Measurements from ENCODE around the gene TRIM28. TPM values are rescaled to one million over a fixed set of nuclear protein-coding genes. Genes with fewer than 3 reads are reported as not detected.
A peak's percentile ranks its signal among the peaks of the same experiment; 100 is the strongest.

Gene TRIM28
- total RNA-seq, 2 experiments from 2014 or later = 549 to 553 TPM

DNA sequence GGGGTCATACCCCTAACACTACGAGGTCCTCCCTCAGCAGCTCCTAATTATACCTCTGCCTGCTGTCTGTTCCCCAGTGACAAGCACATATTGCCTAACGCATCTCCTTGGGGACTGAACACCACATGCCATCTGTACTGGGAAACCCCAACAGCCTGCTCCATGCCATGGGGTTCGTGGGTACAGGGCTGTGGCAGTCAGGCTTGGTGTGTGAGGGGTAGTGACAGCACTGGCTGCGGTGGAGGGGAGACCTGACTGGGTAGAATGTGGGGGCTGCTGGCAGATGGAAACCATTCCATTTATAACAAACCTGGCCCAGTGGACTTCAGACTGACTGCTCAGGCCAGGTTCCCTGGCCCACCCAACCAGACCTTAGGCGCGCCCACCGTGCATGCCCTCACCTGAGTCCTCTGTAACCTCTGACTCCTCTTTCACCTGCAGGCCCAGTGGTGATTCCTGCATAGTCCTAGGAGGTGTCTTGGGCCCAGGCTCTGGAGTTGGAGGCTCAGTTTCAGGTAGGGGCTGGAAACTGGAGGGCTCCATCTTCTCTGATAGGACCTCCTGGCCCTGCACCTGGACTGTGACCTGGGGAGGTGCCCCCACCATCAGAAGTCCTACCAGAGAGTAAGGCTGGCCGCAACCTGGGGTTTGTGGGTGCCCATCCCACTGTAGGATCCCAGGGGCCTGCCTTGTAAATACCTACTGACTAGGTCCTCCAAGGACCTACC lies 26.2 kb downstream of the TRIM28 start:
- DNase-seq (peak in 1 of 14 experiments; percentile 27), ATAC-seq (ENCODE audit: poor library complexity) (no peak)
- ChIA-PET POLR2A (interaction anchor here (3.2 kb wide), 2 partner anchors 9 to 51 kb away, joined by 27 to 63 read pairs; partner anchors contain the start of genes UBE2M and ZBTB45), CTCF (no interaction called here)
- no peak overlapping the region for H3K4me3 Mint-ChIP-seq
- intact Hi-C loops (cut with DNase I, micrococcal nuclease) = no loop called here
- TF ChIP-seq, protein P1, sequence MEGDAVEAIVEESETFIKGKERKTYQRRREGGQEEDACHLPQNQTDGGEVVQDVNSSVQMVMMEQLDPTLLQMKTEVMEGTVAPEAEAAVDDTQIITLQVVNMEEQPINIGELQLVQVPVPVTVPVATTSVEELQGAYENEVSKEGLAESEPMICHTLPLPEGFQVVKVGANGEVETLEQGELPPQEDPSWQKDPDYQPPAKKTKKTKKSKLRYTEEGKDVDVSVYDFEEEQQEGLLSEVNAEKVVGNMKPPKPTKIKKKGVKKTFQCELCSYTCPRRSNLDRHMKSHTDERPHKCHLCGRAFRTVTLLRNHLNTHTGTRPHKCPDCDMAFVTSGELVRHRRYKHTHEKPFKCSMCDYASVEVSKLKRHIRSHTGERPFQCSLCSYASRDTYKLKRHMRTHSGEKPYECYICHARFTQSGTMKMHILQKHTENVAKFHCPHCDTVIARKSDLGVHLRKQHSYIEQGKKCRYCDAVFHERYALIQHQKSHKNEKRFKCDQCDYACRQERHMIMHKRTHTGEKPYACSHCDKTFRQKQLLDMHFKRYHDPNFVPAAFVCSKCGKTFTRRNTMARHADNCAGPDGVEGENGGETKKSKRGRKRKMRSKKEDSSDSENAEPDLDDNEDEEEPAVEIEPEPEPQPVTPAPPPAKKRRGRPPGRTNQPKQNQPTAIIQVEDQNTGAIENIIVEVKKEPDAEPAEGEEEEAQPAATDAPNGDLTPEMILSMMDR (IDR thresholded peaks at IDR 0.05) = no peak
- H3K9me3 ChIP-seq (ENCODE audit: control insufficient read depth in 1 of 2, insufficient read depth in 1 of 2, low read length in 2 of 2) = no peaks in the 10 kb centered on the region
- peaks cover 23% of the 10 kb centered on the region for H3K36me3 Mint-ChIP-seq (ENCODE audit: low read depth)
- peaks cover 39% of the 10 kb centered on the region for H3K4me1 ChIP-seq (ENCODE audit: insufficient read depth, low read length)
- no peaks in the 10 kb centered on the region for H3K9me3 Mint-ChIP-seq
- H3K27ac Mint-ChIP-seq = no peak overlapping the region
- H3K27ac ChIP-seq (ENCODE audit: low read depth in 1 of 2, low read length in 2 of 2) = no peak overlapping the region
- peaks cover 24% of the 10 kb centered on the region for H3K36me3 ChIP-seq (ENCODE audit: insufficient read depth, low read length)
- H3K4me1 Mint-ChIP-seq (ENCODE audit: low read depth) = peaks cover 30% of the 10 kb centered on the region
- H3K27me3 ChIP-seq (ENCODE audit: control insufficient read depth in 1 of 2, insufficient read depth in 2 of 2, low read length in 2 of 2) = no peaks in the 10 kb centered on the region
- no peak overlapping the region for H3K4me3 ChIP-seq (ENCODE audit: low read length)
- H3K27me3 Mint-ChIP-seq = no peaks in the 10 kb centered on the region

DNA sequence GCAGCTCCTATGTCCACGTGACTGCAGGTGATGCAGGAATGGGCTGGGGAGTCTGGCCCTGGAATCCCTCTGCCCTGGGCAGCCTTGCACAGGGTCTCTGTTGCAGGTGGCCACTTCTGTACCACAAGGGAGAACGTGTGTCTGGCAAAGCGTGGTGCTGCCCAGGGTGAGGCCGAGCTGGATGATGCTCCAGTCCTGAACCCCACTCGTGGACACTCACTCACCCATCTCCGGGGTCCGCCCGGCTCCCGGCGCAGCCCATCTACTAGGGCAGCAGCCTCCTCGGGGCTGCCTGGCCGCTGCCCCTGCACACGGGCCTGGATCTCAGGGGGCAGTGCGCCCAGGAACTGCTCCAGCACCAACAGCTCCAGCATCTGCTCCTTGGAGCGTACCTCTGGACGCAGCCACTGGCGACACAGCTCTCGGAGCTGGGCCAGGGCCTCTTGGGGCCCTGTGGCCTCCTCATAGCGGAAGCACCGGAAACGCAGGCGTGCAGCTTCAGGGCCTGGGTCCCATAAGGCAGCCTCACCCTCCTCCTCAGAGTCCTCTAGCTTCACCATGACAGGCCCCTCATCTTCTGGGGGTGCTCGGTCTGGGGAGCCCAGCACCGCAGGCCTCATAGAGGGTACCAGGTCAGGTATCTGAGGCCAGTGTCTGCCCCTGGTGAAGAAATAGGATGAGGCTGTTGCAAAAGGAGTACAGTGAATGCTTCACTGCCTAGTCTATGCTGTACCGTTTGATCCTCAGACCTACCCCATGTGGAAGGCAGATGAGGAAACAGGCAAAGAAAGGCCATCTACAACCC lies 27.1 kb downstream of the TRIM28 start:
- TF ChIP-seq, protein P1 (IDR thresholded peaks at IDR 0.05) = no peak
- intact Hi-C loops (cut with DNase I, micrococcal nuclease) = no loop called here
- Mint-ChIP-seq H3K4me1 (ENCODE audit: low read depth) (peaks cover 34% of the 10 kb centered on the region), H3K4me3 (no peak overlapping the region), H3K27ac (no peak overlapping the region), H3K27me3 (no peaks in the 10 kb centered on the region), H3K9me3 (no peaks in the 10 kb centered on the region), H3K36me3 (ENCODE audit: low read depth) (peaks cover 23% of the 10 kb centered on the region)
- H3K9me3 ChIP-seq (ENCODE audit: control insufficient read depth in 1 of 2, insufficient read depth in 1 of 2, low read length in 2 of 2) = no peaks in the 10 kb centered on the region
- ATAC-seq (ENCODE audit: poor library complexity) = no peak
- peaks cover 24% of the 10 kb centered on the region for H3K36me3 ChIP-seq (ENCODE audit: insufficient read depth, low read length)
- peaks cover 48% of the 10 kb centered on the region for H3K4me1 ChIP-seq (ENCODE audit: insufficient read depth, low read length)
- H3K4me3 ChIP-seq (ENCODE audit: low read length) = no peak overlapping the region
- H3K27me3 ChIP-seq (ENCODE audit: control insufficient read depth in 1 of 2, insufficient read depth in 2 of 2, low read length in 2 of 2) = no peaks in the 10 kb centered on the region
- no peak overlapping the region for H3K27ac ChIP-seq (ENCODE audit: low read depth in 1 of 2, low read length in 2 of 2)
- POLR2A ChIA-PET = interaction anchor here (1.0 to 3.2 kb wide), 4 partner anchors 9 to 51 kb away, joined by 4 to 63 read pairs (median 24); partner anchors contain the start of genes CHMP2A, TRIM28, UBE2M and ZBTB45
- CTCF ChIA-PET = no interaction called here
- DNase-seq = peak in 1 of 14 experiments; percentile 32

DNA sequence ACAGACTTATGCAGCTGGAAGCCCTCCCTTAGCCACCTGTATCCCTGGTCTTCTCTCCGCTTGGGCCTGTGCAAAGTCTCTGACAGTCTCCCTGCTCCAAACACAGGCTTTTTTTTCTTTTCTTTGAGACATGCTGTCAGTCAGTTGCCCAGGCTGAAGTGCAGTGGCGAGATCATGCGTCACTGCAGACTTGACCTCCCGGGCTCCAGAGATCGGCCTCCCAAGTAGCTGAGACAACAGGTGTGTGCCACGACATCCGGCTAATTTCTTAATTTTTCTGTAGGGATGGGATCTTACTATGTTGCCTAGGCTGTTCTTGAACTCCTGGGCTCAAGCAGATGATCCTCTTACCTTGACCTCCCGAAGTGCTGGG lies 27.7 kb downstream of the TRIM28 start:
- no peaks in the 10 kb centered on the region for H3K9me3 Mint-ChIP-seq
- Histone ChIP-seq H3K27me3 (ENCODE audit: control insufficient read depth in 1 of 2, insufficient read depth in 2 of 2, low read length in 2 of 2) (no peaks in the 10 kb centered on the region), H3K4me3 (ENCODE audit: low read length) (no peak overlapping the region), H3K27ac (ENCODE audit: low read depth in 1 of 2, low read length in 2 of 2) (no peak overlapping the region), H3K4me1 (ENCODE audit: insufficient read depth, low read length) (peaks cover 49% of the 10 kb centered on the region), H3K9me3 (ENCODE audit: control insufficient read depth in 1 of 2, insufficient read depth in 1 of 2, low read length in 2 of 2) (no peaks in the 10 kb centered on the region), H3K36me3 (ENCODE audit: insufficient read depth, low read length) (peaks cover 24% of the 10 kb centered on the region)
- DNase-seq = peak in 1 of 14 experiments; percentile 12
- ChIA-PET POLR2A (interaction anchor here (1.0 to 3.2 kb wide), 4 partner anchors 10 to 52 kb away, joined by 4 to 63 read pairs (median 24); partner anchors contain the start of genes CHMP2A, TRIM28, UBE2M and ZBTB45), CTCF (interaction anchor here (2.5 kb wide), 1 partner anchor 51 kb away, joined by 13 read pairs; the partner anchor contains the start of gene ZBTB45)
- peaks cover 36% of the 10 kb centered on the region for H3K4me1 Mint-ChIP-seq (ENCODE audit: low read depth)
- no peaks in the 10 kb centered on the region for H3K27me3 Mint-ChIP-seq
- intact Hi-C loops (cut with DNase I, micrococcal nuclease) = no loop called here
- H3K27ac Mint-ChIP-seq = peak overlapping the region; percentile 96
- H3K4me3 Mint-ChIP-seq = peak overlapping the region; percentile 92
- H3K36me3 Mint-ChIP-seq (ENCODE audit: low read depth) = peaks cover 23% of the 10 kb centered on the region
- TF ChIP-seq, protein P1 (IDR thresholded peaks at IDR 0.05) = no peak
- ATAC-seq (ENCODE audit: poor library complexity) = no peak
